Mononuclear cell (primary cell): ENCODE data around the gene KIAA1614. TPM values are rescaled to one million over a fixed set of nuclear protein-coding genes. Genes with fewer than 3 reads are reported as not detected.

Experiments used
- H3K27me3 ChIP-seq: 2 replicates; pipeline ENCODE4 v1.6.0; 2011; ENCODE audit warnings: low read length, control low read depth; ENCODE audit not compliant: insufficient read depth
- H3K4me1 ChIP-seq: 2 replicates; pipeline ENCODE4 v1.5.1; 2011; ENCODE audit warnings: mild to moderate bottlenecking, low read length, control low read depth; ENCODE audit not compliant: insufficient read depth
- H3K4me3 ChIP-seq: 2 replicates; pipeline ENCODE4 v1.5.1; 2011; ENCODE audit warnings: mild to moderate bottlenecking, low read length, moderate library complexity
- H3K9me3 ChIP-seq: 2 replicates; pipeline ENCODE4 v1.5.1; 2011; ENCODE audit warnings: low read depth, mild to moderate bottlenecking, control low read depth, low read length
- total RNA-seq: library from RNA; depleted of rRNA; stranded (reverse); fragments of >200 nt; gene quantifications from one replicate; pipeline ENCODE4 v1.2.3, GENCODE V29; 2012

Gene KIAA1614
- total RNA-seq, 1 donor = 2.0 TPM

DNA sequence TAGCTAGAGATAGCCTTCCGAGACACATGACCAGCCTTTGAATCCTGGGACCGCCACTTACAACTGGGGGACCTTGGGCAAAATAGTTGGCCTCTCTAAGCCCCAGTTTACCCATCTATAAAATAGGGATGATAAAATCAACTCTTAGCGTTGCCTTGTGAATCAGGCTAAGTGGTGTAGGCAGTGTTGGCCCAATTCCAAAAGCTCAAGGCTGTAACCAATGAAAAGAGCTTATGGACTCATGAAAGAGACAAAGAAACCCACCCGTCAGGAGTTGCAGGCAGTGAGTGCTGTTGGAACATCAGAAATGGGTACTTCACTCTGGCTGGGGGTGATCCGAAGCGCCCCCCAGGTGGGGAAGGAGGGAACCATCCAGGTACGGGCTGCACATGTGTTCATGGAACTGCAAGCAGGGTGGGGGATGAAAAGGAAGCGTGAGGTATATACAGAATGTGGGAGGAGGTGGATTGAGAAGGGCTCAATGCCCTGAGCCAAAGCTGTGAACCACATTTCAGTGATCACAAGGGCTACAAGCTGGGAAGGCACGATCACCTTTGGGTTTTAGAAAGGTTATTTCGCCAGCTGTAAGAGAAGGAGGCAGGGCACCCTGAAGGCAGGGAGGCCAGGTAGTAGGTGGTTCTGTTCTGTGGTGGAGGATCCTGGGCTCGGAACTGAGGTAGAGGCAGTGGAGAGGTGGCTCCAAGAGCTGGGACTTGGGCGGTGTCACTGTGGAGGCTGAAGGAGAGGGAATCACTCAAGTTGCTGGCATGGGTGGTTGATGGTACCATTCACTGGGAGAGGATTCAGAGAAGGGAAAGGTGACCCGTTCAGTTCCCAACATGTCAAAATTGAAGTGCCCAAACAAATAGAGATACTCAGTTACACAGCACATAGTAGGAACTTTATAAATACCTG is 11.4 kb upstream of the KIAA1614 start:
- Histone ChIP-seq H3K4me3 (no peak overlapping the region), H3K27me3 (no peaks in the 10 kb centered on the region), H3K4me1 (no peaks in the 10 kb centered on the region), H3K9me3 (no peaks in the 10 kb centered on the region)

DNA sequence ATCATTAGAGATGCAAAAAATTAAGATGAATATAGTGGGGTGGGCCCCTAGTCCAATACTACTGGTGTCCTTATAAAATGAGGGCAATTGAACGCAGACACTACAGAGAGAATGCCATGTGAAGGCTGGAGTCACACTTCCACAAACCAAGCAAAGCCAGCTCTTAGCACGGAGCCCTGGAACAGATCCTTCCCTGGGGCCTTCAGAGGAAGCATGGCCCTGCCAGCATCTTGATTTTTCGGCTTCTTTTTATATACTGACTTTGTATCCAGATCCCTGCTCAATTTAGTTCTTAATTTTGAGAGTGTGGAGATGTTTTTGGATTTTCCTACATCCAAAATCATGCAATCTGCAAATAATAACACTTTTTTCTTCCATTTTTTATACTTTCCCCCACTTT is 10.2 kb upstream of the KIAA1614 start:
- no peaks in the 10 kb centered on the region for H3K4me1 ChIP-seq
- H3K27me3 ChIP-seq = no peaks in the 10 kb centered on the region
- H3K4me3 ChIP-seq = no peak overlapping the region
- H3K9me3 ChIP-seq = no peaks in the 10 kb centered on the region

DNA sequence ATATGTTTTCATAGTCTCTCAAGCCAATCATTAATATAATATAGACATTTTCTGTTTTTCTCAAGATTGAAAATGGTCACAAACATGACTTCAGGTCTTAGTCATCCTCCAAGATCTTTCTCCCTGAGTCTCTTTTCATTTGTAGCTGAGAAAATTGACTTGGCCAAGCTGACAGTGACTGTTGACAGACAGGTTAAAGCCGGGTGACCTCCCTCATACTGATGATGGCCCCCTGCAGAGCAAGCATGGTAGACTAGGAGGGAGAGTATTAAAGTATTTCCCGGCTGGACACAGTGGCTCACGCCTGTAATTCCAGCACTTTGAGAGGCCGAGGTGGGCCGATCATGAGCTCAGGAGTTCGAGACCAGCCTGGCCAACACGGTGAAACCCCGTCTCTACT is 6.8 kb upstream of the KIAA1614 start:
- Histone ChIP-seq H3K9me3 (no peaks in the 10 kb centered on the region), H3K27me3 (peaks cover 5% of the 10 kb centered on the region), H3K4me3 (no peak overlapping the region), H3K4me1 (no peaks in the 10 kb centered on the region)

DNA sequence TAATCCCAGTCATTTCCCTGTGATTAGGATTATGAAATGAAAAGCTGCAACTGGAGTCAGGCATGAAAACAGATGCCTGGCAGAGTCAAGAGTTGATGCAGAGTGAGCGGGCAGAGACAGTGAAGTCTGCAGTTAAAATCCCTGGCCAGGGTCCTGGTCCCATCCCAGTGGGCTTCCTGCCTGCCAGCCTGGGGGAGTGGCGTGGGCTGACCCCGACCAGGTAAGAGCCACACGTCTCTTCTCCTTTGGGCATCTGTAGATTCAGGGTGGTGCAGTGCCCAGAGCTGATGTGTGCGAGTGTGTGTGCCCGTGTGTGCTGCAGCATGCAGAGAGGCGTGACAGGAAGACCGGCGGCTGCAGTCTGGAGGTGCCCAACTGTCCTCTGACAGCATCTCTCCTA is 6.2 kb upstream of the KIAA1614 start:
- Histone ChIP-seq H3K4me1 (no peaks in the 10 kb centered on the region), H3K4me3 (no peak overlapping the region), H3K27me3 (peaks cover 11% of the 10 kb centered on the region), H3K9me3 (no peaks in the 10 kb centered on the region)

DNA sequence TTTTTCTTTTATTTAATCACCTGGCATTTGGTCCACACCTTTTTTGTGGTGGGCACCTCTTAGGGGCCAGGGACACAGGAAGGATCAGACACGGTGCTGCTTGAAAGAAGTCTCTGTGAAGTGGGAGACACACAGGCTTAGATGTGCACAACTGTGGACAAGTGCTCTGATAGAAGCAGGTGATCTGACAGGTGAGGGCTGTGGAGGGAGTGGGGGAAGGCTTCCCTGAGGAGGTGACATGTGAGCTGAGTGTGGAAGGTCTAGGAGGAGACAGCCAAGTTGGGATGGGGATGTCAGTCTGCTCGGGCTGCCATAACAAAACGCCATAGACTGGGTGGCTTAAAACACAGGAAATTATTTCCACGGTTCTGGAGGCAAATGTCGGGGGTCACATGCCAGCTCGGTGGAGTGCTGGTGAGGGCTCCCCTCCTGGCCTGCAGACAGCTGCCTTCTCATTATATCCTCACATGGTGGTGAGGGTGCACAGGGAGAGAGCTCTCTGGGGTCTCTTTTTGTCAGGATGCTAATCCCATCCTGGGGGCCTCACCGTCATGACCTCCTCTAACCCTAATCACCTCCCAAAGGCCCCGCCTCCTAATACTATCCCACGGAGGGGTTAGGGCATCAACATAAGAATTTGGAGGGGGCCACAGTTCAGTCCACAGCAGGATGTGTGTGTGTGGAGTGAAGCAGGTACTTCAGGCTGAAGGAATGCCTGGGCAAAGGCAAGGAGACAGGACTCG is 5.2 kb upstream of the KIAA1614 start:
- H3K4me3 ChIP-seq = no peak overlapping the region
- peaks cover 9% of the 10 kb centered on the region for H3K4me1 ChIP-seq

DNA sequence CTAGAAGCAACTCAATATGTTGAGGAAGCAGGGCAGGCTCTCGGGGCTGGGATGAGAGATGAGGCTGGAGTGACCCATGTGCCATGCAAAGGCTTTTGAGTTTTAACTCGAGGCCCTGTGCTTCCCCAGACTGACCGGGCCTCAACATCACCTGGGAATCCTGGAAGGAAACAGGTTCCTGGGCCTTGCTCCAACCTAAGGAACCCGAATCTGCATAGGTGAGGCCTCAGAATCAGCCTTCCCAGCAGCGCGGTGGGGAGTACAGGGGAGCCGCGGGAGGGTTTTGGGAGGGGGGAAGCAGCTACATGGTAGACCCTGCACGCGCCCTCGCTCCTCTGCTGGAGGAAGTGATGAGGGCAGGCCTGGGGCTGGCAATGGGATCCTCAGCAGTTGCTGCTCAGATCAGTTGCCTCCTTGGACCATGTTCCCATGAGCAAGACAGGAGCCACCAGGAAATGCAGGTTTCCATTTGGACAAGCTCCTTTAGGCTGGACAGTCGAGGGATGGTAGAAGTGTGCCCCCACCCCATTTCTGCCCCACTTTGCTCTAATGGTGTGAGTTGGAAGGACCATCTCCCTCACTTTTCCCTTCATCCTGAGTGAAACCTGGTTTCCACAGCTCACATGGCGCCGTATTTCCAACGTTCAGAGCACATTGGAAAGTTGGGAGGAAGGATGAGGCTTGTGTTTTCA is 4.5 kb upstream of the KIAA1614 start:
- Histone ChIP-seq H3K9me3 (no peaks in the 10 kb centered on the region), H3K4me1 (peaks cover 13% of the 10 kb centered on the region), H3K4me3 (no peak overlapping the region), H3K27me3 (peaks cover 20% of the 10 kb centered on the region)

More for the DNA sequence above, 5.2 kb upstream of the KIAA1614 start:
- peaks cover 20% of the 10 kb centered on the region for H3K27me3 ChIP-seq
- no peaks in the 10 kb centered on the region for H3K9me3 ChIP-seq

DNA sequence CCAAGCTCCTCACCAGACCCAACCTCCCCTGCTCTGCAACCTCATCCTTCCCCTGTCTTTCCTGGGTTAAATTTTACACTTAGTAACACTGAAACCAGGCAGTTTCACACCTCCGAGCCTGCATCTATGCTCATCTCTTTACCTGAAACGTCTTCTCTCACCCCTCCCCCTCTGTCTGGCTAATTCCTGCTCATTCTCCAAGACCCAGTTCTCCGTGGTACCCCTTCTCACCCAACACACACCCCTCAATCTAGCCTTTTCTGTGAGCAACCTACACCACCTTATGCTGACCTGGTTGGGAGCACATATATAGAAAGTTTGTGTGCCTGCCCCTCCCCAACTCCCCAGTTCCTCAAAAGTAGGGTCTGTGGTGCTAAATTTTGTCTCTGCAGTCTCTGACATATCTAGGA is 3.7 kb upstream of the KIAA1614 start:
- peaks cover 25% of the 10 kb centered on the region for H3K27me3 ChIP-seq
- no peaks in the 10 kb centered on the region for H3K9me3 ChIP-seq
- no peak overlapping the region for H3K4me3 ChIP-seq
- peaks cover 13% of the 10 kb centered on the region for H3K4me1 ChIP-seq

DNA sequence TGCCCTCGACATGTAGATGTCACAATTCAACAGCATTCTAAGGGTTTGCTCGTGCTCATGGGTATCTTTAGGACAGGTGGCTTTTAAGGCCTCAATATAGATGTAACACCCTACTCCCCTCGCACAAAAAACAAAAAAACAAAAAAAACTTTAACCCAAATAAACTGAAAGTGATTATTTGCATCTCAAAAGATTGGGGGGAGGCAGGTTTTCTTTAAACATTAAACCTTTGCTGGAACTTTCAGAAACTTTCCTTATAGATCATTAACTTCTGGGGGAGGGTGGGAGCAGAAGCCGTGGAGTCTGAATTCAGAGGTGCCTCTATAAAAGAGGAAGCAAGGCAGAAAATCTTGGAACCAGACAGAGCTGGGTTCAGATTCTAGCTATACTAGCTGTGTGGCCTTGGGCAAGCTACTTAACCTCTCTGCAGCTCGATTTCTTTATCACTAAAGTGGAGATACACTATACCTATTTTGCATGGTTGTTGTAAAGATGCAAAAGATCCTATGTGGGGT is 3.2 kb upstream of the KIAA1614 start:
- H3K9me3 ChIP-seq = no peaks in the 10 kb centered on the region
- peaks cover 28% of the 10 kb centered on the region for H3K27me3 ChIP-seq
- no peak overlapping the region for H3K4me3 ChIP-seq
- peaks cover 13% of the 10 kb centered on the region for H3K4me1 ChIP-seq

DNA sequence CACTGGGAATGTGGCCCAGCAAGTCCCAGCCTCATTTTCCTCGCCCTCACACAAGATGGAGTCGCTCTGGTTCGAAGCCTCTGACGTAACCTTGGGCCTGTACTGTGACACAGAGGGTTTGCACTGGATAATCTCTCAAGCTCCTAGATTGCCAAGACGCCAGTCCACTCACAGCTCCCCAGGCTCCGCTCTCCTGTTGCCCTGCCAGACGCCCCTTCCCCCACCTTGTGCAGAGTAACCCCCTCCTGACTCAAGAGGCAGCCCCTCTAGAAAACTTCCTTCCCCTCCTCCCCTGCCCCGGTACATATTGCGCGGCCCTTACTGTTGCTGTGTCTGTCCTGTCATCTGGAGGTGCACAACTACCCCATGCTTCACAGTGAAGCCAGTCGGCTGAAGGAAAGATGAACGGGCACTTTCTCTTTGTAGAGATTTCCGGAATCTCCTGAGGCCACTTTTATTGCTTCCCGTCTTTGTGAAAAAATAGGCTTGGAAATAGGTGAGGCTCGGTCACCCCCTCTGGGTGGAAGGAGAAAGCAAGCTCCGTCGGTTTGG is 981 bp upstream of the KIAA1614 start:
- H3K4me1 ChIP-seq = peaks cover 13% of the 10 kb centered on the region
- no peak overlapping the region for H3K4me3 ChIP-seq
- no peaks in the 10 kb centered on the region for H3K9me3 ChIP-seq
- peaks cover 28% of the 10 kb centered on the region for H3K27me3 ChIP-seq

DNA sequence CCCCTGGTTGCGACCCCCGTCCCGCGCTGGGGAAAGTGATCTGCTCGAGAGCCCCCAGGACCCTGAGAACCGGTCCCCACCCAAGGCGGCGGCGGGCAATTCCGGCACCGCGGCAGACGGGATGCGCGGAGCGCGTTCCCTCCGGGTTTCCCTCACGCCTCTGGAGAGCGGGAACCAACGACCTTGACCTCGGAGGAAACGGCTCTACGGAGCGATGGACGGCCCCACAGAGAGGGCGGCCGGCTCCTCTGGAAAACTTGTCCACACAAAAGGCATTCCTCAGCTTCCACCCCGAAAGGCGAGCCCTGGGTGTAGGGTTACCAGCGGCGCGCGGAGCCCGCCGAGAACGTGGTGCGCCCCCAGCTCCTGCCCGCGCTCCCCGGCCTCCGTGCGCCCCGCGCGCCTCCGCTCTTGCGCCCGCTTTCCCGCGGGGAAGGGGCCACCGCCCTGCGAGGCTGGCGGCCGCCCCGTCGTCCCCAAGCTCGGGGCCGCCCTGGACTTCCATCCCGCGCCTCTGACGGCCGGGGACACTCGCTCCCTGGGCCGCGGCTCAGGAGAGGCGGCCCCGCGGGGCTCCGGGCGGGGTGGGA is 391 bp upstream of the KIAA1614 start:
- Histone ChIP-seq H3K4me3 (peak overlapping the region; percentile 16), H3K9me3 (no peaks in the 10 kb centered on the region), H3K4me1 (peaks cover 13% of the 10 kb centered on the region), H3K27me3 (peaks cover 28% of the 10 kb centered on the region)

DNA sequence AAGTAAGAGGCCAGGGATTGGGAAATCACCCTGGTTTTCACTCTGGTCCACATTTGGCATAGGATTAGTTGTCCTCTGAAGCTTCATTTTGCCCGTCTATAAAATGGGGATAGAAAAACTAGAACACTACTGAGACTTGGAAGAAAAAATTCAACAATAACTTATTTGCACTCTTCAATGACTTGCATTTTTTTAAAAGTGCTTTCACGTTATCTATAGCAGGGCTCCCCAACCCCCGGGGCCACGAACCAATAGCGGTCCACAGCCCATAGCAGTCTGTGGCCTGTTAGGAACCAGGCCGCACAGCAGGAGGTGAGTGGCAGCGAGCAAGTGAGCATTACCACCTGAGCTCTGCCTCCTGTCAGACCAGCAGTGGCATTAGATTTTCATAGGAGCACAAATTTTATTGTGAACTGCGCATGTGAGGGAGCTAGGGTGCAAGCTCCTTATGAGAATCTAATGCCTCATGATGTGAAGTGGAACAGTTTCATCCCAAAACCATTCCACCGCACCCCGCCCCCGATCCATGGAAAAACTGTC is 2.8 kb downstream of the KIAA1614 start:
- Histone ChIP-seq H3K9me3 (no peaks in the 10 kb centered on the region), H3K4me1 (peaks cover 13% of the 10 kb centered on the region), H3K27me3 (peaks cover 25% of the 10 kb centered on the region), H3K4me3 (no peak overlapping the region)

DNA sequence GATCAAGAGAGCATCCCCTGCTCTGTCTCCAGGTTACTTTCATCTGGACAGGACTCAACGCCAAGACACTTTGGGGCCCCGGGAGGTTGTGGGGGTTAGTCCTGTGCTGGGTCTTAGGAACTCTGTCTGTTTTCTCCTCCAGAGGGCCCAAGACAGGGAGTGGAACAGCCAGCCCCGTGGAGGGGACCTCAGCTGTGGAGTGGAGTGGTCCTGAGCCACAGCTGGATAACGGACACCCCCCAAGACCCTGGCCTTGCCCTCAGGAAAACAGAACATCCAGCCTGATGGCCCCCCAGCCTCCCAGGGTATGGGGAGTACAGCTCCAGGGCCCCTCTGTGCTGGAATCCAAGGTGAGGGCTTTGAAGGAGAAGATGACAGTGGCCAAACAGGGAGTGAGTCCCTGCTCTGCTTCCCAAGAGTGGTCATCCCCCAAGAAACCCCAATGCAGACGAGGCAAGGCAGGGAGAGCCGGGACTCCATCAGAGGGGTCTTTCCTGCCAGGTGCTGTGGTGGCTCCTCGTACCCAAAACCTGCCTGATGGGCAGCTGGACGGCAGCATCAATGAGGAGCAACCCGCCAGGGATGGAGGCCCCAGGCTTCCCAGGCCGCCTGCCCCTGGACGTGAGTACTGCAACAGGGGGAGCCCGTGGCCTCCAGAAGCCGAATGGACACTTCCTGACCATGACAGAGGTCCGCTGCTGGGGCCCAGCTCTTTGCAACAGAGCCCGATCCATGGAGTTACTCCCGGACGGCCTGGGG is 3.5 kb downstream of the KIAA1614 start:
- no peak overlapping the region for H3K4me3 ChIP-seq
- peaks cover 13% of the 10 kb centered on the region for H3K4me1 ChIP-seq

DNA sequence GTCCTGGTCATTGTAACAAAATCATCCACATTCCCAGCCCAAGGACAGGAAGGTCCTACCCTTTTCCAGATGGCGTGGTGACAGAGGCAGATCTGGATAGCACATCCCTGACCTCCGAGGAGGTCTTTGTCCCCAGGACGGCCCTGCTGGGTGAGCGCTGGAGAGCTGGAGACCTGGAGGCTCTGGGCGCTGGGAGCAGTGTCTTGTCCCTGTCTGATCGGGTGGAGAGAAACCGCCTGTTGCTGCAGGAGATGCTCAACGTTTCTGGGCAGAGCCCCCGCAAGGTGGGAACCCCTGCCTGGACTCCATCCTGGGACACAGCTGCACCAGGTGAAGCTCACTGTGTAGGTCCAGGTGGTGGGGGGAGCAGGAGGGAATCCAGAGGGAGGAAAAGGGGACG is 4.1 kb downstream of the KIAA1614 start:
- H3K4me3 ChIP-seq = no peak overlapping the region
- H3K27me3 ChIP-seq = peaks cover 14% of the 10 kb centered on the region
- H3K4me1 ChIP-seq = peaks cover 11% of the 10 kb centered on the region
- no peaks in the 10 kb centered on the region for H3K9me3 ChIP-seq

More for the DNA sequence above, 3.5 kb downstream of the KIAA1614 start:
- peaks cover 20% of the 10 kb centered on the region for H3K27me3 ChIP-seq
- no peaks in the 10 kb centered on the region for H3K9me3 ChIP-seq
